CD4-positive, alpha-beta T cell (primary cell): ENCODE results near the gene FERMT2. TPM values are rescaled to one million over a fixed set of nuclear protein-coding genes. Genes with fewer than 3 reads are reported as not detected.

Experiments used
- ATAC-seq: fragments of 200-7000 bp; cut with Tn5 transposase; one replicate; pipeline ENCODE4 v1.10.0; 2022; ENCODE audit warnings: mild to moderate bottlenecking; ENCODE audit not compliant: poor library complexity
- CTCF ChIA-PET: fragments of 350-600 bp; sonication (Branson Sonifier 250); formaldehyde crosslinking; loops from one replicate; lab custom pipeline; 2021; ENCODE audit warnings: antibody characterized with exemption, inconsistent platforms; lab: Charles Lee
- POLR2A ChIA-PET: fragments of 350-600 bp; sonication (Branson Sonifier 250); formaldehyde crosslinking; loops from one replicate; lab custom pipeline; 2021; ENCODE audit warnings: antibody characterized with exemption, inconsistent platforms; lab: Charles Lee
- DNase-seq, 14 experiments: peaks; one replicate each; pipeline ENCODE4 v3.0.0-alpha.2; 2013 to 2020; ENCODE audit warnings: mixed read lengths in 2 of 14
- H3K27ac ChIP-seq, 2 donors: one replicate each; pipeline versions ENCODE4 v1.5.1 to v1.7.0; 2013; ENCODE audit warnings: low read length in 2 of 2, low read depth in 1 of 2, mild to moderate bottlenecking in 1 of 2
- H3K27me3 ChIP-seq, 2 experiments: 1 replicate in 1 of 2; 2 replicates in 1 of 2; pipeline versions ENCODE4 v1.6.1 to v1.7.0; 2013; ENCODE audit warnings: low read length in 2 of 2, control low read depth in 1 of 2, mild to moderate bottlenecking in 1 of 2, moderate library complexity in 1 of 2; ENCODE audit not compliant: insufficient read depth in 2 of 2, control insufficient read depth in 1 of 2
- H3K36me3 ChIP-seq: one replicate; pipeline ENCODE4 v1.6.1; 2013; ENCODE audit warnings: low read length, control low read depth; ENCODE audit not compliant: insufficient read depth
- H3K4me1 ChIP-seq: one replicate; pipeline ENCODE4 v1.6.1; 2013; ENCODE audit warnings: low read length, control low read depth; ENCODE audit not compliant: insufficient read depth
- H3K4me3 ChIP-seq: one replicate; pipeline ENCODE4 v1.5.1; 2013; ENCODE audit warnings: mild to moderate bottlenecking, low read length, moderate library complexity
- H3K9me3 ChIP-seq, 2 experiments: 1 replicate in 1 of 2; 2 replicates in 1 of 2; pipeline versions ENCODE4 v1.6.1 to v1.7.0; 2013; ENCODE audit warnings: low read length in 2 of 2, mild to moderate bottlenecking in 2 of 2, control low read depth in 1 of 2, moderate library complexity in 1 of 2; ENCODE audit not compliant: control insufficient read depth in 1 of 2, insufficient read depth in 1 of 2
- H3K27ac Mint-ChIP-seq: one replicate; pipeline ENCODE4 v1.8.0; 2020; ENCODE audit warnings: mixed read lengths
- H3K27me3 Mint-ChIP-seq: one replicate; pipeline ENCODE4 v1.8.0; 2021; ENCODE audit warnings: mixed read lengths
- H3K36me3 Mint-ChIP-seq: one replicate; pipeline ENCODE4 v1.8.0; 2021; ENCODE audit warnings: low read depth, mixed read lengths
- H3K4me1 Mint-ChIP-seq: one replicate; pipeline ENCODE4 v1.8.0; 2021; ENCODE audit warnings: low read depth, mixed read lengths
- H3K4me3 Mint-ChIP-seq: one replicate; pipeline ENCODE4 v1.8.0; 2020; ENCODE audit warnings: mild to moderate bottlenecking, mixed read lengths
- H3K9me3 Mint-ChIP-seq: one replicate; pipeline ENCODE4 v1.8.0; 2020; ENCODE audit warnings: mixed read lengths
- CTCF ChIP-seq: fragments of 200-600 bp; IDR thresholded peaks from one replicate; pipeline ENCODE4 v1.8.0; 2022; ENCODE audit warnings: antibody characterized with exemption, mild to moderate bottlenecking
- intact Hi-C, 2 experiments: fragments of 100-400 bp; cut with DNase I in 1 of 2; cut with micrococcal nuclease in 1 of 2; formaldehyde crosslinking; loops; one replicate each; pipeline versions ENCODE4 v1.15.1 to v1.9.0; 2023 to 2025; cut with DNase I, micrococcal nuclease
- total RNA-seq, 174 experiments: library from RNA in 2 of 174; stranded (reverse) in 2 of 174; gene quantifications; one replicate each; pipeline ENCODE4 v1.2.3 and lab custom pipeline; 2021 to 2026

FERMT2 gene
- total RNA-seq, 2 experiments from 2014 or later = 0.44 to 0.61 TPM

DNA sequence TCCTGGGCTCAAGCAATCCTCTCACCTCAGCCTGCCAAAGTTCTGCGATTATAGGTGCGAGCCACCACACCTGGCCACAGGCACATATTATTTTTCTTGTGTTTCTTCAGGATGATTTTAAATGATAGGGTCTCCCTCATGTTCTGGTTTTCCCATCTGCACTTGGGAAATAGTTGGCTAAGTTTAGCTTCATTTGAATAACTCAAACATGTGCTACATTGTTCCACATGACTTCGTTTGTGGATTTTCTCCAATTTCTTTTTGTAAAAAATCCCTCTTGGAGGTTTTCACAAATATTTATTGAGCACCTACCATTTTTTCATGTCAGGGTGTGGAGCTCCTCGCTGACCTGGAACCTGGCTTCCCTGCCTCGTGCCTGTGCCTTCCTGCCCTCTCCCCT, 104.3 kb downstream of the FERMT2 start:
- no peaks in the 10 kb centered on the region for H3K9me3 Mint-ChIP-seq
- ChIA-PET POLR2A (no interaction called here), CTCF (no interaction called here)
- DNase-seq = no peak
- H3K36me3 ChIP-seq = no peaks in the 10 kb centered on the region
- no peak overlapping the region for H3K27ac Mint-ChIP-seq
- intact Hi-C loops = no loop called here
- H3K27ac ChIP-seq = no peak overlapping the region
- TF ChIP-seq CTCF = no peak
- no peaks in the 10 kb centered on the region for H3K9me3 ChIP-seq
- H3K27me3 Mint-ChIP-seq = no peaks in the 10 kb centered on the region
- H3K4me1 Mint-ChIP-seq = no peaks in the 10 kb centered on the region
- H3K4me3 ChIP-seq = no peak overlapping the region
- no peak overlapping the region for H3K4me3 Mint-ChIP-seq
- H3K4me1 ChIP-seq = no peaks in the 10 kb centered on the region
- no peaks in the 10 kb centered on the region for H3K27me3 ChIP-seq
- ATAC-seq = no peak
- no peaks in the 10 kb centered on the region for H3K36me3 Mint-ChIP-seq

- DNase-seq = no peak
- no peaks in the 10 kb centered on the region for H3K4me1 ChIP-seq
- H3K4me3 Mint-ChIP-seq = no peak overlapping the region
- H3K27me3 ChIP-seq = no peaks in the 10 kb centered on the region
- intact Hi-C loops = no loop called here
- H3K4me3 ChIP-seq = no peak overlapping the region
- H3K4me1 Mint-ChIP-seq = no peaks in the 10 kb centered on the region
- no peaks in the 10 kb centered on the region for H3K27me3 Mint-ChIP-seq
- no peaks in the 10 kb centered on the region for H3K36me3 Mint-ChIP-seq
- no peak overlapping the region for H3K27ac ChIP-seq
- H3K27ac Mint-ChIP-seq = no peak overlapping the region
- no peaks in the 10 kb centered on the region for H3K9me3 Mint-ChIP-seq
- ATAC-seq = no peak
- no peaks in the 10 kb centered on the region for H3K9me3 ChIP-seq
- CTCF ChIA-PET = no interaction called here
- no peak for TF ChIP-seq CTCF
- no peaks in the 10 kb centered on the region for H3K36me3 ChIP-seq
- POLR2A ChIA-PET = no interaction called here
Measured at GRCh38 chr14:52845081-52845480, 105.8 kb downstream of the FERMT2 start.

DNA sequence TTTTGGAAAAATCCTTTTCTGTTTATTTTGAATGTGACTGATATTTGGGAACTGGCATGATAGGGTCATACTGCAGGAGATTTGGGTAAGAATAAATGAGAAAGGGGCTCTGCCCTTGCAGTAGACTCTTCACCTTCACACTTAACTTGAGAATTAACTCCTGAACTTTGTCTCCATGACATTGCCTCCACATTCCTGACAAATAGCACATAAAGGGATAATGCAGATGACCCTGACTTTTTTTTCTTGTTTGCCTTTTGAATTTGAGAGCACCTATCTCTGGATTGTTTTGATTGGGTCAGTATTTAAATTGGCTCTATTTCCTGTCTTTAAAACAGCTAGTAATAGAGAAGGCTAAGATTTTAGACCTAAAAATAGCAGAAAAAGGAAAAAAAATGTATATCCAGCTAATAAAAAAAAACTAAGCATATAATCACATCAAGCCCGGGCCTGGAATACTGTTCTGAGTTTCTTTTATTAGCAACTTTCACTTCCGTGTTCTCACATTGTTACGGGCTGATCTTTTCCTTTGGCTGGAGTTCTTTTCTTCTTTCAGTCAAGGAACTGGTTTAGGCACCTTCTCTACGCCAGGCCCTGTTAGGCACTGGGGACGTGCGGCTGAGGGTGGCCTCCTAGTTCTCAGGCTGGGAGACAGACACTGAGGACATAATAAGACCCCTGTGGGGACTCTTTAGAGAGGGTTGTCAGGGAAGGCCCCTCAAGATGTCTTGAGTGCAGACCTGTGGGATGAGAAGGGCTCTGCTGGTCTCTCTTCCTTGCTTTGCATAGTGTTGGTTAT, 106.4 kb downstream of the FERMT2 start:
- TF ChIP-seq CTCF = no peak
- Mint-ChIP-seq H3K36me3 (no peaks in the 10 kb centered on the region), H3K27ac (no peak overlapping the region), H3K9me3 (no peaks in the 10 kb centered on the region), H3K4me1 (no peaks in the 10 kb centered on the region), H3K4me3 (no peak overlapping the region), H3K27me3 (no peaks in the 10 kb centered on the region)
- H3K27ac ChIP-seq = no peak overlapping the region
- H3K4me3 ChIP-seq = no peak overlapping the region
- CTCF ChIA-PET = no interaction called here
- H3K27me3 ChIP-seq = no peaks in the 10 kb centered on the region
- intact Hi-C loops = no loop called here
- ATAC-seq (no peak), DNase-seq (no peak)
- no peaks in the 10 kb centered on the region for H3K36me3 ChIP-seq
- no peaks in the 10 kb centered on the region for H3K4me1 ChIP-seq
- no peaks in the 10 kb centered on the region for H3K9me3 ChIP-seq
- POLR2A ChIA-PET = no interaction called here
